Heart right ventricle (tissue), 16 donors: ENCODE results near the gene SLC22A23. TPM values are rescaled to one million over a fixed set of nuclear protein-coding genes. Genes with fewer than 3 reads are reported as not detected.

Experiments
- ATAC-seq, 8 donors: fragments of 200-7000 bp; cut with Tn5 transposase; one replicate each; pipeline ENCODE4 v1.9.1; 2020; ENCODE audit warnings: mild to moderate bottlenecking in 8 of 8, moderate library complexity in 8 of 8, moderate number of reproducible peaks in 1 of 8
- DNase-seq, 2 donors: peaks; one replicate each; pipeline ENCODE4 v3.0.0-alpha.2; 2020
- H3K27ac ChIP-seq, 10 donors: fragments of 200-600 bp; sonication (generic) in 2 of 10; one replicate each; pipeline versions ENCODE4 v1.5.0 to v1.8.0; 2020 to 2022; ENCODE audit warnings: mild to moderate bottlenecking in 3 of 10
- H3K27me3 ChIP-seq, 7 donors: fragments of 200-600 bp; one replicate each; pipeline ENCODE4 v1.8.0; 2021 to 2022; ENCODE audit warnings: mild to moderate bottlenecking in 2 of 7
- H3K36me3 ChIP-seq, 9 donors: fragments of 200-600 bp; sonication (generic) in 1 of 9; one replicate each; pipeline versions ENCODE4 v1.5.0 to v1.8.0; 2020 to 2022; ENCODE audit warnings: mild to moderate bottlenecking in 2 of 9
- H3K4me1 ChIP-seq, 9 donors: fragments of 200-600 bp; sonication (generic) in 1 of 9; one replicate each; pipeline versions ENCODE4 v1.5.0 to v1.8.0; 2020 to 2022; ENCODE audit warnings: mild to moderate bottlenecking in 4 of 9
- H3K4me3 ChIP-seq, 10 donors: fragments of 200-600 bp; sonication (generic) in 2 of 10; one replicate each; pipeline versions ENCODE4 v1.5.0 to v1.8.0; 2020 to 2022; ENCODE audit warnings: mild to moderate bottlenecking in 7 of 10, moderate library complexity in 2 of 10
- H3K9me3 ChIP-seq, 11 donors: fragments of 200-600 bp in 10 of 11; sonication (generic) in 2 of 11; one replicate each; pipeline versions ENCODE4 v1.5.0 to v1.8.0; 2013 to 2022; ENCODE audit warnings: mild to moderate bottlenecking in 2 of 11, control low read depth in 1 of 11, moderate library complexity in 1 of 11
- CTCF ChIP-seq, 9 donors: fragments of 200-600 bp; sonication (generic) in 2 of 9; IDR thresholded peaks; one replicate each; pipeline versions ENCODE4 v1.5.0 to v1.8.0; 2021 to 2022; ENCODE audit warnings: antibody characterized with exemption in 9 of 9, mild to moderate bottlenecking in 5 of 9, moderate library complexity in 1 of 9
- WGBS, 2 donors: extraction: QIAGEN DNeasy Blood & Tissue Kit; methylation state at CpG; one replicate each; pipeline ENCODE4 v1.1.7; 2013; ENCODE audit warnings: inconsistent platforms in 1 of 2; 5-methylcytosine and 5-hydroxymethylcytosine counted together
- intact Hi-C, 10 donors: fragments of 100-400 bp; cut with DNase I; formaldehyde crosslinking; loops; one replicate each; pipeline versions ENCODE4 v1.11.1 to v1.14.2; 2022
- polyA plus RNA-seq, 2 donors: library from polyadenylated mRNA; stranded (reverse); fragments of 200-250 nt; gene quantifications; one replicate each; pipeline ENCODE4 v1.2.3, GENCODE V29; 2013
- total RNA-seq, 10 donors: library from RNA; stranded (reverse); fragmentation: NEBNext Ultra II Directional in 3 of 10; extraction: Animal tissue kit (Norgen Biotek cat#: 25700) in 3 of 10; gene quantifications; one replicate each; pipeline versions ENCODE4 v1.2.1 to v1.2.4, GENCODE V29; 2021 to 2023
- donor health status: Arrhythmogenic right ventricular cardiomyopathy.
- donor health status: ischemic (EF 13 %, LVEDD 7.1; RV severe dilation, severe dysfunction).
- donor health status: healthy with polysubstance abuse.
- donor health status: DM: no; HTN: yes; CAD: no.
- donor health status: DM: no; HTN: no; CAD: no.
- donor health status: ischemic (EF 25% LVEDD 6.9; RV normal size, moderate dysfunction).
- donor health status: ischemic (EF 25% LVEDD 5.7; RV mildly dilated, moderate dysfunction).
- donor health status: healthy.
- donor health status: DM: yes; HTN: yes; CAD: no.
- donor health status: Ischemic cardiomyopathy.
- donor health status: ischemic (EF 35%, LVEDD 5.7; RV mildly dilated, moderate dysfunction).
- donor health status: nonischemic (EF 11% LVEDD 7.7; RV severe dilation, severe dysfunction).
- donor health status: DM: yes; HTN: yes; CAD: no.
- donor health status: PGD.
- donor health status: ischemic (EF 29% LVEDD 5.4; RV normal size, mild dysfunction).
- donor health status: nonischemic (EF 23%, LVEDD 6.1; RV moderate dilation, normal function).

The SLC22A23 gene
- total and polyA plus RNA-seq, 12 donors: 1.9 to 7.8 (median 5.1) TPM

GRCh38 chr6:3402310-3403237 lies 54.3 kb downstream of the SLC22A23 start:
- H3K36me3 ChIP-seq: no peaks in the 10 kb centered on the region
- 81 to 86% methylated on average over 6 of the region's 6 CpGs for WGBS, 2 donors
- no peaks in the 10 kb centered on the region for H3K9me3 ChIP-seq
- DNase-seq (no peak), ATAC-seq (no peak)
- H3K4me1 ChIP-seq: peaks cover 0 to 25% (median 7%) of the 10 kb centered on the region in 9 donors
- H3K4me3 ChIP-seq: no peak overlapping the region
- H3K27ac ChIP-seq: no peak overlapping the region
- no peak for TF ChIP-seq CTCF (IDR thresholded peaks at IDR 0.05)
- intact Hi-C loops: loop anchor here in 1 of 10 donors (10.0 kb wide), 1 partner anchor 332 kb away; no protein-coding TSS in a partner anchor
- no peaks in the 10 kb centered on the region for H3K27me3 ChIP-seq

- DNase-seq (no peak), ATAC-seq (no peak)
- H3K27ac ChIP-seq: no peak overlapping the region
- no peaks in the 10 kb centered on the region for H3K9me3 ChIP-seq
- peaks cover 0 to 25% (median 6%) of the 10 kb centered on the region in 9 donors for H3K4me1 ChIP-seq
- H3K4me3 ChIP-seq: no peak overlapping the region
- TF ChIP-seq CTCF (IDR thresholded peaks at IDR 0.05): no peak
- WGBS, 2 donors: 94 to 95% methylated on average over 8 of the region's 8 CpGs
- H3K36me3 ChIP-seq: no peaks in the 10 kb centered on the region
- intact Hi-C loops: loop anchor here in 1 of 10 donors (10.0 kb wide), 1 partner anchor 335 kb away; no protein-coding TSS in a partner anchor
- H3K27me3 ChIP-seq: no peaks in the 10 kb centered on the region
Observed at GRCh38 chr6:3400162-3400561, 56.7 kb downstream of the SLC22A23 start.

GRCh38 chr6:3398755-3399696 lies 57.8 kb downstream of the SLC22A23 start:
- H3K9me3 ChIP-seq: no peaks in the 10 kb centered on the region
- ATAC-seq (no peak), DNase-seq (no peak)
- WGBS, 2 donors: 92 to 93% methylated on average over 18 of the region's 18 CpGs
- H3K27ac ChIP-seq: no peak overlapping the region
- intact Hi-C loops: no loop called here
- H3K27me3 ChIP-seq: no peaks in the 10 kb centered on the region
- no peak for TF ChIP-seq CTCF (IDR thresholded peaks at IDR 0.05)
- no peaks in the 10 kb centered on the region for H3K36me3 ChIP-seq
- peaks cover 0 to 25% (median 6%) of the 10 kb centered on the region in 9 donors for H3K4me1 ChIP-seq
- no peak overlapping the region for H3K4me3 ChIP-seq

GRCh38 chr6:3398165-3398562 lies 58.7 kb downstream of the SLC22A23 start:
- Histone ChIP-seq H3K36me3 (no peaks in the 10 kb centered on the region), H3K4me3 (no peak overlapping the region), H3K27me3 (no peaks in the 10 kb centered on the region), H3K4me1 (peaks cover 0 to 23% (median 5%) of the 10 kb centered on the region in 9 donors), H3K9me3 (no peaks in the 10 kb centered on the region), H3K27ac (no peak overlapping the region)
- ATAC-seq: no peak
- TF ChIP-seq CTCF (IDR thresholded peaks at IDR 0.05): no peak
- no peak for DNase-seq
- intact Hi-C loops: no loop called here
- 68 to 79% methylated on average over 3 of the region's 3 CpGs for WGBS, 2 donors
